GM15510 (cell line): ENCODE results near the gene TARS3.

Source experiments
- POLR2A ChIP-seq: IDR thresholded peaks from 3 replicates; pipeline ENCODE4 v1.6.1; 2011; ENCODE audit warnings: borderline replicate concordance; ENCODE audit not compliant: insufficient read length; ENCODE audit errors: extremely low read depth

TARS3 gene

GRCh38 chr15:101723874-101724674 is at the start of gene TARS3:
TSS of gene TARS3 (minus strand) at chr15:101724473. CDS start at chr15:101724387, 86 bp downstream.
- TF ChIP-seq POLR2A: peak; percentile 96

DNA sequence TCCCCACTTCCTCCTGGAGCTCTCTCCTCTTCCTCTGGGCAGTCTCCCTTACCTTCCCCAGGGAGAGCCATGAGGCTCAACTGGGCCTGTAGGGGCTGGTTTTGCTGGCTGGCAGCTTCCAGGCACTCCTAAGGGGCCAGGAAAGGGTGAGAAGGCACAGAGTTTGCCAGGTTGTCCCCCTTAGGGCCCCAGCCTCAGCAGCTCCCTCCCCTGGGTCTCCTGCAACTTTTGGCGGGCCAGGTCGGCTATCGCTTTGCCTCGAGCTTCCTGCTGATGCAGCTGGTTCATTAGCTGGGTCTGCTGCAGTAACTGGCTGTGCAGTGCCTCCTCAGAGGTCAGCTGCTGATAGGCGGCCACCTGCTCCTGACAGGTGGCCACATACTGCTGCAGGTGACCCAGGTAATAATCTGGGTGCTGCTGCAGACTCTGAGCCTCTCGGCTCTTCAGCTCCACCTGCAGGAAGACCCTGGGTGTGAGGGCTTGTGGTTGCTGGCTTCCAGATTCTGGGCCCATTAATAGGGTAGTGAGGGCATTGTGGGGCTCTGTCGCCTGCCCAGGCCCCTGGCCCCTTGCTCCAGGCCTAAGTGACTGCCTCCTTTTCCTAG is 49.3 kb upstream of the TARS3 start:
- no peak for TF ChIP-seq POLR2A

DNA sequence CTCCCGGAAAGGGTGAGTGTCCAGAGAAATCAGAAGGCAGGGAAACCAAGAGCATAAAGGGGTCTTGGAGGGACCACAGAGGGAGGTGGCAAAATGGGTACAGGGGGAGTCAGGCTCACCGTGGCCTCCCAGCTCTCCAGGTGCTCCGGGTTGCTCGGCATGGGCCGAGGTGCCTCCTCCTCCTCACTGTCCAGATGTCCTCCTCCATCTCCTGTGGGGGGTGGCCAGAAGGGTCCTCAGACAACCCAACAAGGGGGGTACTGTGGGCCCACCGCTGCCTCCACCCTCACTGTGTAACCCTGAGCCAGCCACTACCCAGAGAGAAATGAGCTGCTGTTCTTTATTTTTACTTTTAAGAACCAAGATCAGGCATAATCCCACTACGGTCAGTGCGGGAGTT is 48.6 kb upstream of the TARS3 start:
- TF ChIP-seq POLR2A: no peak

GRCh38 chr15:101765772-101766456 is 41.6 kb upstream of the TARS3 start:
- no peak for TF ChIP-seq POLR2A

GRCh38 chr15:101733545-101733944 is 9.3 kb upstream of the TARS3 start:
- TF ChIP-seq POLR2A: no peak

GRCh38 chr15:101732772-101733171 is 8.5 kb upstream of the TARS3 start:
- no peak for TF ChIP-seq POLR2A

DNA sequence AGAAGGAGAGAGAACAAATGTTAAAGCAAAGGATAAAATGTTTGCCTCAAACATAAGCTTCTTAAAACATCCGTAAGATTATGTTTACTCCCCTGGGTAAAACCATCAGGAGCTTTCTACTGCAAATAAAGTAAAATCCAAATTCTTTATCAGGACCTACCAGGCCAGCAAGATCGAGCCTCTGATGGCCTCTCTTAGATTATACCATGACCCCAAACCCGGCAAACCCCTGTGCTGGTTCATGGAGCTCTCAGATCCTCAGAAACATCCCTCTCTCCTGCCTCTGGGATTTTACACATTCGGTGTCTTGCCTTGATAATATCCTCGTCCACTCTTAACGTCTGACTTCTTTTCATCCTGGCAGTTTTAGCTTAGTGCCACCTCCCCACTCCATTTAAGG is 7.5 kb upstream of the TARS3 start:
- TF ChIP-seq POLR2A: no peak

DNA sequence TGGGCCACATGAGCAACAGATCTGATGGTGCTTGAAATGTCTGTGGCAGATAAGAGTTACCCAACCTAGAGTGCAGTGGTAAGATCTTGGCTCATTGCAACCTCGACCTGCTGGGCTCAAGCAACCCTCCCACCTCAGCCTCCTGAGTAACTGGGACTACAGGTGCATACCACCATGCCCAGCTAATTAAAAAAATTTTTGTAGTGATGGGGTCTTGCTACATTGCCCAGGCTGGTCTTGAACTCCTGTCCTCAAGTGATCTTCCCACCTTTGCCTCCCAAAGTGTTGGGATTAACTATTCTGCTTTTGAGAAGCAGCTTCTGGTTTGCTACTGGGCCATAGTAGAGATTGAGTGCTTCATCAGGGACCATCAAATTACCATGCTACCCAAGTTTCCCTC is 2.9 kb upstream of the TARS3 start:
- TF ChIP-seq POLR2A: no peak

GRCh38 chr15:101725073-101725472 is 800 bp upstream of the TARS3 start:
- TF ChIP-seq POLR2A: no peak

GRCh38 chr15:101724675-101725005 is 367 bp upstream of the TARS3 start:
- TF ChIP-seq POLR2A: no peak

- peak; percentile 26 for TF ChIP-seq POLR2A
Observed at GRCh38 chr15:101723171-101723873, 951 bp downstream of the TARS3 start.

DNA sequence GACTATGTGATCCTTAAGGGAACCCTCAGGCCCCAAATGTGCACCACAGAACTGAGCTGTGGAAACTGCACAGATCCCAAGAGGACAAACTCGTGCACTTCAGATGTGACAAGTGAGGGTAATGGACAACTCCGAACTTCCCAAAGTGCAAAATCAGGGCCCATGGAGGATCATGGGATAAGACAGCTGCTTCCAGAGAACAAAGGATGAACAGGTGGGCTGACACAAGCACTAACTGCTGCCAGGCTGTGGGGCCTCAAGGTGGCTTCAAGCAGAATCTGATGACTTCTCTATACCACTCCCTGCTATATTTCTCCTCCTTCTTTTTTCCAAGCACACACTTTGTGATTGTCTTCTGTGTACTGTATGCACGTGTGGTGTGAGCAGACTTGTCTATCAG is 5.4 kb downstream of the TARS3 start:
- no peak for TF ChIP-seq POLR2A

- no peak for TF ChIP-seq POLR2A
Observed at GRCh38 chr15:101712078-101712477, 12.2 kb downstream of the TARS3 start.

GRCh38 chr15:101710806-101711205 is 13.5 kb downstream of the TARS3 start:
- TF ChIP-seq POLR2A: no peak

DNA sequence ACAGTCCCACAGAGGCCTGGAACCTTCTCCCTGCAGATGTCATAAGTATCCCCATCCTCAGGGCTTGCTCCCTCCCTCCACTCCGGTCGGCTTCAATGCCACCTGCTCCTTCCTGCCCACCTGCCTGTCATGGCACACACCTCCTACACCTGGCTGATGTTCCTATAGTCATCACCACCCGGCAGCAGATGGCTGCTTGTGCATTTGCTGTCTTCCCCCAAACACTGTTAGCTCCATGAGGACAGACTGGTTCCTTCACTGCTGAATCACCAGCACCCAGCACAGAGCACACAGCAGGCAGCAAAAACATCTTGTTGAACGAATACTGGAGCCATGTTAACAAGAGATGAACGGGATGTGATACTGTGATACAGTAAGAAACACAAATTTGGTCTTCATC is 14.8 kb downstream of the TARS3 start:
- TF ChIP-seq POLR2A: no peak
